CD4-positive, alpha-beta T cell (primary cell): ENCODE measurements around the gene CCDC85A. TPM values are rescaled to one million over a fixed set of nuclear protein-coding genes. Genes with fewer than 3 reads are reported as not detected.

Experiments used
- ATAC-seq: fragments of 200-7000 bp; cut with Tn5 transposase; one replicate; pipeline ENCODE4 v1.10.0; 2022; ENCODE audit warnings: mild to moderate bottlenecking; ENCODE audit not compliant: poor library complexity
- CTCF ChIA-PET: fragments of 350-600 bp; sonication (Branson Sonifier 250); formaldehyde crosslinking; loops from one replicate; lab custom pipeline; 2021; ENCODE audit warnings: antibody characterized with exemption, inconsistent platforms; lab: Charles Lee
- POLR2A ChIA-PET: fragments of 350-600 bp; sonication (Branson Sonifier 250); formaldehyde crosslinking; loops from one replicate; lab custom pipeline; 2021; ENCODE audit warnings: antibody characterized with exemption, inconsistent platforms; lab: Charles Lee
- DNase-seq, 14 experiments: peaks; one replicate each; pipeline ENCODE4 v3.0.0-alpha.2; 2013 to 2020; ENCODE audit warnings: mixed read lengths in 2 of 14
- H3K27ac ChIP-seq, 2 donors: one replicate each; pipeline versions ENCODE4 v1.5.1 to v1.7.0; 2013; ENCODE audit warnings: low read length in 2 of 2, low read depth in 1 of 2, mild to moderate bottlenecking in 1 of 2
- H3K27me3 ChIP-seq, 2 experiments: 1 replicate in 1 of 2; 2 replicates in 1 of 2; pipeline versions ENCODE4 v1.6.1 to v1.7.0; 2013; ENCODE audit warnings: low read length in 2 of 2, control low read depth in 1 of 2, mild to moderate bottlenecking in 1 of 2, moderate library complexity in 1 of 2; ENCODE audit not compliant: insufficient read depth in 2 of 2, control insufficient read depth in 1 of 2
- H3K36me3 ChIP-seq: one replicate; pipeline ENCODE4 v1.6.1; 2013; ENCODE audit warnings: low read length, control low read depth; ENCODE audit not compliant: insufficient read depth
- H3K4me1 ChIP-seq: one replicate; pipeline ENCODE4 v1.6.1; 2013; ENCODE audit warnings: low read length, control low read depth; ENCODE audit not compliant: insufficient read depth
- H3K4me3 ChIP-seq: one replicate; pipeline ENCODE4 v1.5.1; 2013; ENCODE audit warnings: mild to moderate bottlenecking, low read length, moderate library complexity
- H3K9me3 ChIP-seq, 2 experiments: 1 replicate in 1 of 2; 2 replicates in 1 of 2; pipeline versions ENCODE4 v1.6.1 to v1.7.0; 2013; ENCODE audit warnings: low read length in 2 of 2, mild to moderate bottlenecking in 2 of 2, control low read depth in 1 of 2, moderate library complexity in 1 of 2; ENCODE audit not compliant: control insufficient read depth in 1 of 2, insufficient read depth in 1 of 2
- H3K27ac Mint-ChIP-seq: one replicate; pipeline ENCODE4 v1.8.0; 2020; ENCODE audit warnings: mixed read lengths
- H3K27me3 Mint-ChIP-seq: one replicate; pipeline ENCODE4 v1.8.0; 2021; ENCODE audit warnings: mixed read lengths
- H3K36me3 Mint-ChIP-seq: one replicate; pipeline ENCODE4 v1.8.0; 2021; ENCODE audit warnings: low read depth, mixed read lengths
- H3K4me1 Mint-ChIP-seq: one replicate; pipeline ENCODE4 v1.8.0; 2021; ENCODE audit warnings: low read depth, mixed read lengths
- H3K4me3 Mint-ChIP-seq: one replicate; pipeline ENCODE4 v1.8.0; 2020; ENCODE audit warnings: mild to moderate bottlenecking, mixed read lengths
- H3K9me3 Mint-ChIP-seq: one replicate; pipeline ENCODE4 v1.8.0; 2020; ENCODE audit warnings: mixed read lengths
- intact Hi-C, 2 experiments: fragments of 100-400 bp; cut with DNase I in 1 of 2; cut with micrococcal nuclease in 1 of 2; formaldehyde crosslinking; loops; one replicate each; pipeline versions ENCODE4 v1.15.1 to v1.9.0; 2023 to 2025; cut with DNase I, micrococcal nuclease
- total RNA-seq, 174 experiments: library from RNA in 2 of 174; stranded (reverse) in 2 of 174; gene quantifications; one replicate each; pipeline ENCODE4 v1.2.3 and lab custom pipeline; 2021 to 2026
- TF ChIP-seq, protein P1 (sequence below): fragments of 200-600 bp; IDR thresholded peaks from one replicate; pipeline ENCODE4 v1.8.0; 2022; ENCODE audit warnings: antibody characterized with exemption, mild to moderate bottlenecking

The CCDC85A gene
- total RNA-seq, 2 experiments from 2014 or later: not detected

DNA sequence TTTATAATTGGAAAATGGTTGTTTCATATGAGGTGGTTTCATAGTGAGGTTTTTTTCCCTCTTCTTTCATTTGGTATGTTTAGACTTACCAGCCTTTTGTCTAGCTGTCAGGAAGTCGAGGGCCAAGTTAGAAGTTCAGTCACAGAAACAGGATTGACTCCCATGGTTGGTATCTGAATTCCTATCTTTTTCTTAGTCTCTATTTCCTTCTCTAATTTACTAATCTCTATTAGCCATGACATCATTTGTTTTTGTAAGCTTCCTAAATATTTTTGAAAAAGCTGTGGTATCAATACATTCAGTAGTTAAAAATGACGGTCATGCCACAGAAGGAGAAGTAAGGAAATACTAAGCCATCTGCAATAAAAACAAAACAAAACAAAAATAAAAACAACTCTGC lies 206.9 kb downstream of the CCDC85A start:
- H3K27ac Mint-ChIP-seq: no peak overlapping the region
- POLR2A ChIA-PET: no interaction called here
- H3K4me3 Mint-ChIP-seq: no peak overlapping the region
- ATAC-seq (no peak), DNase-seq (no peak)
- H3K27me3 Mint-ChIP-seq: no peaks in the 10 kb centered on the region
- H3K4me1 ChIP-seq: no peaks in the 10 kb centered on the region
- H3K27ac ChIP-seq: no peak overlapping the region
- TF ChIP-seq, protein P1, sequence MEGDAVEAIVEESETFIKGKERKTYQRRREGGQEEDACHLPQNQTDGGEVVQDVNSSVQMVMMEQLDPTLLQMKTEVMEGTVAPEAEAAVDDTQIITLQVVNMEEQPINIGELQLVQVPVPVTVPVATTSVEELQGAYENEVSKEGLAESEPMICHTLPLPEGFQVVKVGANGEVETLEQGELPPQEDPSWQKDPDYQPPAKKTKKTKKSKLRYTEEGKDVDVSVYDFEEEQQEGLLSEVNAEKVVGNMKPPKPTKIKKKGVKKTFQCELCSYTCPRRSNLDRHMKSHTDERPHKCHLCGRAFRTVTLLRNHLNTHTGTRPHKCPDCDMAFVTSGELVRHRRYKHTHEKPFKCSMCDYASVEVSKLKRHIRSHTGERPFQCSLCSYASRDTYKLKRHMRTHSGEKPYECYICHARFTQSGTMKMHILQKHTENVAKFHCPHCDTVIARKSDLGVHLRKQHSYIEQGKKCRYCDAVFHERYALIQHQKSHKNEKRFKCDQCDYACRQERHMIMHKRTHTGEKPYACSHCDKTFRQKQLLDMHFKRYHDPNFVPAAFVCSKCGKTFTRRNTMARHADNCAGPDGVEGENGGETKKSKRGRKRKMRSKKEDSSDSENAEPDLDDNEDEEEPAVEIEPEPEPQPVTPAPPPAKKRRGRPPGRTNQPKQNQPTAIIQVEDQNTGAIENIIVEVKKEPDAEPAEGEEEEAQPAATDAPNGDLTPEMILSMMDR: no peak
- H3K9me3 ChIP-seq: no peaks in the 10 kb centered on the region
- peaks cover 6% of the 10 kb centered on the region for H3K9me3 Mint-ChIP-seq
- no peaks in the 10 kb centered on the region for H3K27me3 ChIP-seq
- H3K36me3 Mint-ChIP-seq: no peaks in the 10 kb centered on the region
- CTCF ChIA-PET: no interaction called here
- intact Hi-C loops: no loop called here
- no peaks in the 10 kb centered on the region for H3K4me1 Mint-ChIP-seq
- H3K36me3 ChIP-seq: no peaks in the 10 kb centered on the region
- no peak overlapping the region for H3K4me3 ChIP-seq

DNA sequence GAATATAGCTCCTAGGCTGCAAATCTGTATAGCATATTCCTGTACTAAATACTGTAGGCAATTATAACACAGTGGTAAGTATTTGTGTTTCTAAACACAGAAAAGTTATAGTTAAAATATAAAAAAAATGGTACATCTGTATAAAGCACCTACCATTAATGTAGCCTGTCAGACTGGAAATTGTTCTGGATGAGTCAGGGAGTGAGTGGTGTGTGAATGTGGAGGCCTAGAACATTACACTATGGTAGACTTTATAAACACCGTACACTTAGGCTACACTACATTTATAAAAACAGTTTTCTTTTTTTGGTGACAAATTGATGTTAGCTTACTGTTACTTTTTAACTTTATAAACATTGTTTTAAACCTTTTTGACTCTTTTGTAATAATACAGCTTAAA lies 226.3 kb downstream of the CCDC85A start:
- intact Hi-C loops: no loop called here

DNA sequence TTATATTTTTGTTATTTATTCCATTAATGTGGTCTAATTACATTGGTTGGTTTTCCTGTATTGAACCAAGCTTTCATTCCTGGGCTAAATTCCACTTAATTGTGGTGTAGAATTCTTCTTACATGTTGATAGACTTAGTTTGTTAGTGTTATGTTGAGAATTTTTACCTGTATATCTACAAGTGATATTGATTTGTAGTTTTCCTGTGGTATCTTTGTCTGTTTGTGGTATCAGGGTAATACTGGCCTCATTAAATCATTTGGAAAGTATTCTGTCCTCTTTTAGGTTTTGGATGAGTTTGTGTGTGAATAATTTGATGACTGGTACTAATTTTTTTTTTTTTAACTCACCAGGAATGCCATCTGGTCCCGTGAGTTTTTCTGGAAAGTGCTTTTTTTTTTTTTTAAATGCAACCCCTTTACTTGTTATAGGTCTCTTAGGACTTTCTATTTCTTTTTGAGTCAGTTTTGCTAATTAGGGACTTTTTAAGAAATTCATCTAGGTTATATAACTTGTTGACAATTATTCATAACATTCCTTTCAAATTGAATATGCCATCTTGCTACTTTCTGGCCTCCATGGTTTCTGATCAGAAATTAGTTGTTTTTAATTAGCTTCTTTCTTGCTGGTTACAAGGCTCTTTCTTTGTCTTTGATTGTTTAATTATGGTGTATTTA lies 232.8 kb downstream of the CCDC85A start:
- CTCF ChIA-PET: no interaction called here
- H3K36me3 Mint-ChIP-seq: no peaks in the 10 kb centered on the region
- no peaks in the 10 kb centered on the region for H3K4me1 ChIP-seq
- DNase-seq (no peak), ATAC-seq (no peak)
- H3K4me3 ChIP-seq: no peak overlapping the region
- H3K9me3 ChIP-seq: peaks cover 0 to 9% of the 10 kb centered on the region in 2 experiments
- TF ChIP-seq, protein P1: no peak
- no peaks in the 10 kb centered on the region for H3K27me3 Mint-ChIP-seq
- no peaks in the 10 kb centered on the region for H3K36me3 ChIP-seq
- no peak overlapping the region for H3K4me3 Mint-ChIP-seq
- POLR2A ChIA-PET: no interaction called here
- no peak overlapping the region for H3K27ac Mint-ChIP-seq
- H3K9me3 Mint-ChIP-seq: peaks cover 13% of the 10 kb centered on the region
- intact Hi-C loops: no loop called here
- H3K27me3 ChIP-seq: no peaks in the 10 kb centered on the region
- H3K4me1 Mint-ChIP-seq: no peaks in the 10 kb centered on the region
- H3K27ac ChIP-seq: no peak overlapping the region

More for the DNA sequence above, 226.3 kb downstream of the CCDC85A start:
- Histone ChIP-seq H3K36me3 (no peaks in the 10 kb centered on the region), H3K4me1 (no peaks in the 10 kb centered on the region), H3K27me3 (no peaks in the 10 kb centered on the region), H3K27ac (no peak overlapping the region), H3K9me3 (peaks cover 3 to 4% of the 10 kb centered on the region in 2 experiments), H3K4me3 (no peak overlapping the region)
- TF ChIP-seq, protein P1: no peak
- Mint-ChIP-seq H3K27ac (no peak overlapping the region), H3K9me3 (peaks cover 5% of the 10 kb centered on the region), H3K4me3 (no peak overlapping the region), H3K4me1 (no peaks in the 10 kb centered on the region), H3K36me3 (no peaks in the 10 kb centered on the region), H3K27me3 (no peaks in the 10 kb centered on the region)
- ATAC-seq: no peak
- CTCF ChIA-PET: no interaction called here
- DNase-seq: no peak
- POLR2A ChIA-PET: no interaction called here
